Inflammatory macrophage treated with lipopolysaccharide for 4 hours (primary cell): ENCODE data around the gene NEDD4L.
"Not testable (repeated sequence)": the region's sequence is repeated elsewhere in the genome, so short reads cannot be mapped to it uniquely, and the experiment has no call there.

Experiments used
- DNase-seq: peaks from one replicate; pipeline ENCODE4 v3.0.0-alpha.2; 2020

NEDD4L gene

GRCh38 chr18:58247363-58247834 is 203.4 kb downstream of the NEDD4L start:
- no peak for DNase-seq

- no peak for DNase-seq
Measured at GRCh38 chr18:58249712-58250111, 205.7 kb downstream of the NEDD4L start.

- no peak for DNase-seq
Measured at GRCh38 chr18:58251416-58251815, 207.4 kb downstream of the NEDD4L start.

GRCh38 chr18:58252166-58252565 is 208.1 kb downstream of the NEDD4L start:
- no peak for DNase-seq

GRCh38 chr18:58253318-58253717 is 209.3 kb downstream of the NEDD4L start:
- no peak for DNase-seq

GRCh38 chr18:58253871-58254270 is 209.8 kb downstream of the NEDD4L start:
- no peak for DNase-seq

GRCh38 chr18:58254873-58255511 is 211.0 kb downstream of the NEDD4L start:
- no peak for DNase-seq

- no peak for DNase-seq
Measured at GRCh38 chr18:58255701-58256311, 211.8 kb downstream of the NEDD4L start.

GRCh38 chr18:58256316-58257080 is 212.5 kb downstream of the NEDD4L start:
- no peak for DNase-seq

GRCh38 chr18:58257461-58257860 is 213.4 kb downstream of the NEDD4L start:
- no peak for DNase-seq

- DNase-seq: no peak
Measured at GRCh38 chr18:58258692-58259342, 214.8 kb downstream of the NEDD4L start.

GRCh38 chr18:58263055-58263957 is 219.3 kb downstream of the NEDD4L start:
- peak; percentile 61 for DNase-seq

- no peak for DNase-seq
Measured at GRCh38 chr18:58264075-58264474, 220.0 kb downstream of the NEDD4L start.

- DNase-seq: no peak
Measured at GRCh38 chr18:58264840-58265239, 220.8 kb downstream of the NEDD4L start.

GRCh38 chr18:58265489-58265888 is 221.5 kb downstream of the NEDD4L start:
- DNase-seq: not testable (repeated sequence)

- DNase-seq: no peak
Measured at GRCh38 chr18:58266291-58266690, 222.3 kb downstream of the NEDD4L start.

- peak; percentile 36 for DNase-seq
Measured at GRCh38 chr18:58267493-58267892, 223.5 kb downstream of the NEDD4L start.

GRCh38 chr18:58268849-58269248 is 224.8 kb downstream of the NEDD4L start:
- DNase-seq: no peak

- no peak for DNase-seq
Measured at GRCh38 chr18:58269931-58270330, 225.9 kb downstream of the NEDD4L start.

GRCh38 chr18:58270396-58270795 is 226.4 kb downstream of the NEDD4L start:
- no peak for DNase-seq

- no peak for DNase-seq
Measured at GRCh38 chr18:58271770-58272169, 227.7 kb downstream of the NEDD4L start.

GRCh38 chr18:58272209-58272608 is 228.2 kb downstream of the NEDD4L start:
- DNase-seq: no peak
